CD4-positive, alpha-beta T cell treated with Interleukin-6 for 4 hours (primary cell): ENCODE results near the gene GREB1.
"Not testable (repeated sequence)": the region's sequence is repeated elsewhere in the genome, so short reads cannot be mapped to it uniquely, and the experiment has no call there.

Experiments
- DNase-seq: peaks from one replicate; pipeline ENCODE4 v3.0.0-alpha.2; 2020; ENCODE audit warnings: mixed read lengths

GREB1 gene

DNA sequence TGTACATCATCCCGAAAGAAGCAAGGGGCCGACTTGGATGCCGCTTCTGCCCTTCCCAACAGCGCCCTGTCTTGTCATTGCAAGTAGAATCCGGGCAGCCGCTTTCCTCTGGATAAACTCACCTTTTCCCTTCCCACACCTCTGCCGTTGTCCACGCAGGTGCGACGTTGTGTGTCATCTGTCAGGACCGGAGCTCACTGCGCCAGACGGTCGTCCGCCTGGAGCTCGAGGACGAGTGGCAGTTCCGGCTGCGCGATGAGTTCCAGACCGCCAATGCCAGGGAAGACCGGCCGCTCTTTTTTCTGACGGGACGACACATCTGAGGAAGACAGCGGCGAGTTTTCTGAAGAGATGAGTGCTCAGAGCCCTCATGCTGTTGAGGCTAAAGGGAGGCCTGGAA lies 106.3 kb downstream of the GREB1 start:
- DNase-seq: no peak

DNA sequence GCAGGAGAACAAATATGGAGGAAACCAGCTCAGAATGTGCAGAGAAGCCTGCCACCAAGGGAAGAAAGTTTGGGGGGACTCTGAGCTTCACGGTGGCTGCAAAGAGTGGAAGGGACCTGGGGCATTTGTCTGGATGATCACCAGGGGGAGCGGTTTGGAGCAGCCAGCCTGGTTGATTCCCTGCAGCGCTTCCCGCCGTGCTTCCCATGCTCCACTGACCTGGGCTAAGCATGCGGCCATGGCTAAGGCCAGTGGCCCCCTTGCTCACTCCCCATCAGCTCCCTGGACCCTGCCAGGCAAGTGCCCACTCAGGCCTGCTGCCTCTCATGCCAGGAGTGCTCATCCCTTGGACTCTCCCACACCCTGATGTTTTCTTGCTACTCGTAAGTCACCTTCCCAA lies 109.1 kb downstream of the GREB1 start:
- no peak for DNase-seq

DNA sequence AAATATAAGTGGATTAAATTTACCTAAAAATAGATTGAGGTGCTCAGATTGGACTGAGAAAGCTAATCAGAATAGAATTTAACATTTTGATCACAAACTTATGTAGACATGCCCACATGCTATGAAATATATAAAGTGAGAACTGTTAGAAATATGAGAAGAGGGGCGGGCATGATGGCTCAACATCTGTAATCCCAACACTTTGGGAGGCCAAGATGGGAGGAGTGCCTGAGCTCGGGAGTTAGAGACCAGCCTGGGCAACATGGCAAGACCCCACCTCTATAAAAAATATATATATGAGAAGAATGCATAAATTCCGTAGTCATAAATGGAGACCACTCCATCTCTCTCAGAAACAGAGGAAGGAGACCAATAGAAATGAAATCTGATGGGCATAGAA lies 110.4 kb downstream of the GREB1 start:
- DNase-seq: no peak

GRCh38 chr2:11646530-11646929 lies 112.7 kb downstream of the GREB1 start:
- DNase-seq: no peak

DNA sequence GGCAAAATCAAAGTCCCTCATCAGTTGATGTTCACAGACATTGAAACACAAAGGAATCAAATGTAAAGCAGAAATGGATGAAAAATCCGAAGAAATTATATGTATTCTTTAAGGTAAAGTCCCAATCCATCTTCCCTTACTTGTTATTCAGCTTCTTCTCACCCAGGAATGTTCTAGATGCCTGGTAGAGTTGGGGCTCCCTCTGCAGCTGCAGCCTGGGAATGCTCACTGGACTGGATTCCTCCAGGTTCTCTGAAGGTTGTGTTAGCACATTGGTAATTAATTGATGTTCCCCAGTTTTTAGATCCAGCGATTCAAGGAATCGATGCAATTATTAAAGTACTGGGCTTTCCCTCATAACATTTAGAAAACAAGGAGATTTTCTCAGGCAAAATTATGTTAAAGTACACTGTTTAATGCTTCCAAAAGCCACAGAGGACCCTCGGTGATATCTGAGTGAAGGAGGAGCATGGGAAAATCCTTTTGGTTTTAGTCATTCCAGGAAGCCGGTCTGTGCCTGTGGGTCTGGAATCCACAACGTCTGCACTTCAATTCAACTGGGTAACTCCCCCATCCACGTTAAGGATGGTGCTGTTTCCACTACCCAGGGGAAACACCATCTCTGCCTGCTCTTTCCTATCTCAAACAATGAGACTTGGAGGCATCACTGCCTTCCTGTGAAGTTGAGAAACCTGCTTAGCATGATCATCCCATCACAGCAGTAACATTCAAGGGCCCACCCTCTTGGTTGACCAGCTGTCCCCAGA lies 114.2 kb downstream of the GREB1 start:
- no peak for DNase-seq

DNA sequence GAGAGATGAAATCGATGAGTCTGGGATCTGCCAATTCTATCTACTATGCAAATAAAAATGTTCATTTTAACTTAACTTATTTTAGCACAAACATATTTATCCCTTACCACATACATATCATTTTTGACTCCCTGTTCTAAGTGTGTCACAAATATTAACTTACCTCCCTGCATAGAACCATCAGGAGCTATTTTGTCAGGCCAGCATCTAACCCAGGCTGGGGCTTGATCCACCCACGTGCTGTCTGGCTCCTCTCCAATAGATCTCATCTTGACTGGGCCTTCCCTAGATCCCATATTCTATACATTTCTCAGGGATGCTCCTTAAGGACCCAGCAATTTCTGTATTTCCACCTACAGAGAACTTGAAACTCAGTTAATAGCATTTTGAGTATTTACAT lies 115.2 kb downstream of the GREB1 start:
- DNase-seq: no peak

- DNase-seq: no peak
Observed at GRCh38 chr2:11651856-11652548, 118.2 kb downstream of the GREB1 start.

DNA sequence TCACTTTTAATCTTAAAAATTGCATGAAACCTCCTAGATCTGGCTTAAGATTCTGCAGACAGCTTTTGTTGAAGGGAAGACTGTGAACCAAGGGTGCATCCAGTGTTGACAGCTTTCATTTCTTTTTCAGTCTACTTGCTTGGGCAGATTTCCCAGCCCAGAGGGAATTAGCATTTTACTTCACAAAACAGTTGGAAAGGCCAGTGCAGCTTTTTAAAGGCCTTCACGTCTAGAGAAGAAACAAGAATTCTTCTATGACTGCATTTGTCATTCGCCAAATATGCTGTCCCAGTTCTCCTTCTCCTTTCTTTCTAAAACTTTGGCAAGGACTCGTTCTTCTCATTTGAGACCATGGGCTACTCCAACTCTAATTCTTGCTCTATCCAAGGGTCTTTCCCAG lies 118.7 kb downstream of the GREB1 start:
- DNase-seq: no peak

DNA sequence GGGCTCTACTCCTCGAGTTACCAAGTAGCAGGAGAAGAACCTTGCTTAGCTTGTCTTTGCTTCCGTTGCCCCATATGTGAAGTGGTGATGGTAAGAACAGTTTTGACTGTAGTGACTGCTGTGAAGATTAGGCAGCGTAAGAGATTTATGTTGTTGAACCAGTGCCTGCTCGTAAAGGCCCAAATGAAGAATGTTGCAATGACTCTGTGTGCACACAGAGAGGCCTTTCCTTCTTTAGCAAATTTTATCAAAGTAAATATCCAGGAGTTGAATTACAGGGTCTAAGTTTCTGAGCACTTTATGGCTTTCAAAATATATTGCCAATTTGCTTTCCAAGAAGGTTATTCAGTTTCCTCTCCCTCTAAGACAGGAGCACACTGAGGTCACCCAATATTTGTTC lies 121.7 kb downstream of the GREB1 start:
- DNase-seq: no peak

- no peak for DNase-seq
Observed at GRCh38 chr2:11656252-11656651, 122.4 kb downstream of the GREB1 start.

GRCh38 chr2:11656671-11657101 lies 122.8 kb downstream of the GREB1 start:
- no peak for DNase-seq

DNA sequence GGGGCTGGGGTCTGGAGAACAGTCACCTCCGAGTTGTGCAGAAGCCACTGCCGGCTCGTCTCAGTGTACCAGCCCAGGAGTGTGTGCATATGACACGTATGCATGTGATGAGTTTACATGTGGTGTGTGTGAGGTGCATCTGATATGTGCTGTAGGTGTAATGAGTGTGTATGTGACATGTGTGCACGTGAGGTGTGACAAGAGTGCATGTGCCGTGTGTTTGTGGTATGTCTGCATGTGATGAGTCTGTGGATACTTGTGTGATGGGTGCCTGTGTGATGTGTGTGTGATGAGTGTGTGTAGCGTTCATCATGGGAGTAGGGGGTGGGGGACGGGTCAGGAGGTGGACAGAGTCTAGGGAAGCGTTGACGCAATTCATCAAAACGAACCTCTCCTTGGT lies 123.3 kb downstream of the GREB1 start:
- no peak for DNase-seq

GRCh38 chr2:11657646-11658045 lies 123.8 kb downstream of the GREB1 start:
- DNase-seq: no peak

DNA sequence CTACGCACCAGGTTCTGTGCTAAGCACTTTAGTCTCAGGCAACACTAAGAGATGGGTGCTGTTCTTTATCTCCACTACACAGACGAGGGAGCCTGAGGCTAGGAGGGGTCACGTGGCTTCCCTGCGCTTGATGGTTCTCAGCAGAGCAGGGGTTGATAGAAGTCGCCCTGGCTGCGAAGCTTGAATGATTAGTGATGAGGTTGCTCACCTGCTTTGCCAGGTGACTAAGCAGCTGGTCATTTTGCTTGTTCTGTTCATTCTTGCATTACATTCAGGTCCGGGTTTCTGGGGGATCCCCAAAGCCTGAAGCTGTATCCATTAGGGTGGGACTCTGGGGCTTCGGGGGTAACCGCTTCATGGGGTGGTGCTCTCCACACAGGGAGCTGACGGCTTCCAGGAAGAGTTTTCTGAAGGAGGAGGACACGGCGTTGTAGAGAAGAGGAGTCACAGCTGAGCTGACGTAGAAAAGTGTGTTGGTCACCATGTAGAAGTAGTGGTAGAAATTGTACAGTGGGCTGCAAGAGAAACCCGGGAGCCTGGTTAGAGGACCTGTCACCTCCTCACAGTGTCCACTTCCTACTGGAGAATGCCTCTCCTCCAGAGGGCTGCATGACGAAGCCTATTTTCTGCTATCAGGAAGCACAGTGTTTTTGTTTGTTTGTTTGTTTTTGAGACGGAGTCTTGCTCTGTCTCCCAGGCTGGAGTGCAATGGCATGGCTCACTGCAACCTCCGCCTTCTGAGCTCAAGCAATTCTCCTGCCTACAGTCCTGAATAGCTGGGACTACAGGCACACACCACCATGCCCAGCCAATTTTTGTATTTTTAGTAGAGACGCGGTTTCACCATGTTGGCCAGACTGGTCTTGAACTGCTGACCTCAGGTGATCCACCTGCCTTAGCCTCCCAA lies 124.6 kb downstream of the GREB1 start:
- no peak for DNase-seq

- no peak for DNase-seq
Observed at GRCh38 chr2:11659115-11659475, 125.2 kb downstream of the GREB1 start.

GRCh38 chr2:11659851-11660250 lies 126.0 kb downstream of the GREB1 start:
- no peak for DNase-seq

GRCh38 chr2:11660396-11660795 lies 126.6 kb downstream of the GREB1 start:
- DNase-seq: not testable (repeated sequence)

- no peak for DNase-seq
Observed at GRCh38 chr2:11661891-11662435, 128.1 kb downstream of the GREB1 start.

DNA sequence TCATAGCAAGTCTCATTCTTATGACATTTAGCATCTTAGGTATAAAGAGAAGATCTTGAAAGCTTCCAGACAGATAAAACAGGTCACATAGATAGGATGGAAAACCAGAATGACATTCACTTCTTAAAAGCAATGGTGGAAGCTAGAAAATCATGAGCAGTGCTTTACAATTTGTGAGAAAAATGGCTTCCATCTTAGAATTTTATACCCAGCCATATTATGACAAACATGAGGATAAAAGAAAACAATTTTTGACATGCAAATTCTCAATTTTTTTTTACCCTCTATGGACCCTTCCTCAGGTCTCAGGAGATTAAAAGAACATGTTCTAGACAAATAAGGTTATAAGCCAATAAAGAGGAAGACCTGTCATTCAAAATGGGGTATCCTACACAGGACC lies 129.0 kb downstream of the GREB1 start:
- DNase-seq: no peak

GRCh38 chr2:11663427-11663826 lies 129.6 kb downstream of the GREB1 start:
- DNase-seq: no peak

DNA sequence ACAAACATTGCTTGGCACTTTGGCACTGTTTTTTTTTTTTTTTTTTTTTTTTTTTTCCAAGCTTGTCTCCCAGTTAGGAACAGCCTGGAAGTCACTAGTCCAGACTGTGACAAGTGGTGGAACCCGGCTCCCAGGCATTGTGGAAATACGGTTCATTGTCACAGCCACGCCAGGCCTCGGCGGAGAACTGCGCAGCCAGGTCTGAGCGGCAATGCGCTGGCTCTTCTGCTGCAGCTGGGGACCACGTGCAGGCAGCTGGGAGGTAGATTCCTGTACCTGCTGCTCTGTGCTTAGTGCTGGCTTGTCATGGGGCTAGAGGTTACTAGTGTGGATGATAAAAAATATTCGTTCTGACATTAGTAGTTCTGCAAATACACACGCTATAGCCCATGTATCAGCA lies 131.2 kb downstream of the GREB1 start:
- DNase-seq: no peak

GRCh38 chr2:11665510-11666362 lies 131.9 kb downstream of the GREB1 start:
- DNase-seq: no peak
